ENCODE results near the gene CHD2. TPM values are rescaled to one million over a fixed set of nuclear protein-coding genes. Genes with fewer than 3 reads are reported as not detected.
A peak's percentile ranks its signal among the peaks of the same experiment; 100 is the strongest.
"Not testable (repeated sequence)": the region's sequence is repeated elsewhere in the genome, so short reads cannot be mapped to it uniquely, and the experiment has no call there.

The CHD2 gene
- total RNA-seq, 1 experiment from 2014 or later = 101 TPM

- Mint-ChIP-seq H3K36me3 (peaks cover 15% of the 10 kb centered on the region), H3K27me3 (ENCODE audit: low read depth) (no peaks in the 10 kb centered on the region), H3K4me1 (peaks cover 87% of the 10 kb centered on the region), H3K4me3 (peak overlapping the region; percentile 29; the same call in 1 of the 2 replicates), H3K27ac (peak overlapping the region; percentile 89), H3K9me3 (no peaks in the 10 kb centered on the region)
- POLR2A ChIA-PET = interaction anchor here (0.5 to 1.2 kb wide), 4 partner anchors 11 to 254 kb away, joined by 3 to 5 read pairs (median 4); no protein-coding TSS in a partner anchor
- no peak for TF ChIP-seq ZNF263 (CRISPR knock-in tag; IDR thresholded peaks at IDR 0.05; ENCODE audit: low read depth)
- no peak for TF ChIP-seq CREB1 (CRISPR knock-in tag; IDR thresholded peaks at IDR 0.05)
- no peak for TF ChIP-seq MXD4 (CRISPR knock-in tag; IDR thresholded peaks at IDR 0.05; ENCODE audit: borderline replicate concordance)
- TF ChIP-seq, protein P1, sequence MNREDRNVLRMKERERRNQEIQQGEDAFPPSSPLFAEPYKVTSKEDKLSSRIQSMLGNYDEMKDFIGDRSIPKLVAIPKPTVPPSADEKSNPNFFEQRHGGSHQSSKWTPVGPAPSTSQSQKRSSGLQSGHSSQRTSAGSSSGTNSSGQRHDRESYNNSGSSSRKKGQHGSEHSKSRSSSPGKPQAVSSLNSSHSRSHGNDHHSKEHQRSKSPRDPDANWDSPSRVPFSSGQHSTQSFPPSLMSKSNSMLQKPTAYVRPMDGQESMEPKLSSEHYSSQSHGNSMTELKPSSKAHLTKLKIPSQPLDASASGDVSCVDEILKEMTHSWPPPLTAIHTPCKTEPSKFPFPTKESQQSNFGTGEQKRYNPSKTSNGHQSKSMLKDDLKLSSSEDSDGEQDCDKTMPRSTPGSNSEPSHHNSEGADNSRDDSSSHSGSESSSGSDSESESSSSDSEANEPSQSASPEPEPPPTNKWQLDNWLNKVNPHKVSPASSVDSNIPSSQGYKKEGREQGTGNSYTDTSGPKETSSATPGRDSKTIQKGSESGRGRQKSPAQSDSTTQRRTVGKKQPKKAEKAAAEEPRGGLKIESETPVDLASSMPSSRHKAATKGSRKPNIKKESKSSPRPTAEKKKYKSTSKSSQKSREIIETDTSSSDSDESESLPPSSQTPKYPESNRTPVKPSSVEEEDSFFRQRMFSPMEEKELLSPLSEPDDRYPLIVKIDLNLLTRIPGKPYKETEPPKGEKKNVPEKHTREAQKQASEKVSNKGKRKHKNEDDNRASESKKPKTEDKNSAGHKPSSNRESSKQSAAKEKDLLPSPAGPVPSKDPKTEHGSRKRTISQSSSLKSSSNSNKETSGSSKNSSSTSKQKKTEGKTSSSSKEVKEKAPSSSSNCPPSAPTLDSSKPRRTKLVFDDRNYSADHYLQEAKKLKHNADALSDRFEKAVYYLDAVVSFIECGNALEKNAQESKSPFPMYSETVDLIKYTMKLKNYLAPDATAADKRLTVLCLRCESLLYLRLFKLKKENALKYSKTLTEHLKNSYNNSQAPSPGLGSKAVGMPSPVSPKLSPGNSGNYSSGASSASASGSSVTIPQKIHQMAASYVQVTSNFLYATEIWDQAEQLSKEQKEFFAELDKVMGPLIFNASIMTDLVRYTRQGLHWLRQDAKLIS (CRISPR knock-in tag; IDR thresholded peaks at IDR 0.05; ENCODE audit: borderline replicate concordance) = no peak
- TF ChIP-seq, protein P2, sequence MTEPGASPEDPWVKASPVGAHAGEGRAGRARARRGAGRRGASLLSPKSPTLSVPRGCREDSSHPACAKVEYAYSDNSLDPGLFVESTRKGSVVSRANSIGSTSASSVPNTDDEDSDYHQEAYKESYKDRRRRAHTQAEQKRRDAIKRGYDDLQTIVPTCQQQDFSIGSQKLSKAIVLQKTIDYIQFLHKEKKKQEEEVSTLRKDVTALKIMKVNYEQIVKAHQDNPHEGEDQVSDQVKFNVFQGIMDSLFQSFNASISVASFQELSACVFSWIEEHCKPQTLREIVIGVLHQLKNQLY (CRISPR knock-in tag; IDR thresholded peaks at IDR 0.05) = no peak
- TF ChIP-seq IRF2 (CRISPR knock-in tag; IDR thresholded peaks at IDR 0.05; ENCODE audit: borderline replicate concordance, low read depth) = no peak
- no peak for TF ChIP-seq OVOL2 (CRISPR knock-in tag; IDR thresholded peaks at IDR 0.05; ENCODE audit: borderline replicate concordance)
- TF ChIP-seq ZNF138 (CRISPR knock-in tag; conservative IDR thresholded peaks at IDR 0.05) = no peak
- TF ChIP-seq CDX4 (CRISPR knock-in tag; IDR thresholded peaks at IDR 0.05; ENCODE audit: borderline replicate concordance) = no peak
- CTCF ChIA-PET = interaction anchor here (0.7 to 3.8 kb wide), 11 partner anchors 11 to 1103 kb away, joined by 3 to 17 read pairs (median 6); no protein-coding TSS in a partner anchor
- DNase-seq (ENCODE audit: low spot score) = no peak
- no peak for ATAC-seq
These were observed 160.5 kb downstream of the CHD2 start for GRCh38 chr15:93060336-93061248.

DNA sequence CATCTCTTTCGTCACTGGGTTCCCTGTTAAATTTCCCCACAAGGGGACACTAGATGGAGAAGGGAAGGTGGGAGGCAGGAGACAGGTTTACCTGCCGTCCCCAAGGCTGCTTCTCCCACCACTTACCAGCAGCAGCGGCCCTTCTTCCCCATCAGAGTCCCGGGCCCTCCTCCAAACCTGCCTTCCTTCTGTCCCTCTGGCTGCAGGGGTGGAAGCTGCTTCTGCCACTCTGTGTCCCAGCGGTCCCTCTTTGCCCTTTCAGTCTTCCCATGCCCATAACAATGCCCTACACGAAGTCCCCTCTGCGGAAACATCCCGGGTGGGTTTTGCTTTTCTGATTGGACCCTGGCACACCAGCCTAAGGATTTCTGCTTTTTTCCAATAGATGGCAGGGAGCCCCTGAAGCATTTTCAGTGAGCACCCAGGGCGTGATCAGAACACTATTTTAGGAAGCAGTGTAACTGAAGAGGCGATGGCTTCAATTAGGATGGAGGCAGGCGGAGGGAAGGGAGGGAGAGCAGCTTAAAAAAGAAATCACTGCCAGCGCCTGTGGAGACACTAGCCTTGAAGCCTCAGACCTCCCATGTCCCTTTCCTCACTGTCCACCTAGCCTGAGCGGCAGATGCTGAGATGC lies 162.6 kb downstream of the CHD2 start:
- POLR2A ChIA-PET; H3K27me3 Mint-ChIP-seq (ENCODE audit: low read depth); H3K9me3 Mint-ChIP-seq; DNase-seq (ENCODE audit: low spot score): not testable (repeated sequence)
- peak overlapping the region; percentile 100 for H3K27ac Mint-ChIP-seq
- H3K36me3 Mint-ChIP-seq = peaks cover 12% of the 10 kb centered on the region
- peaks cover 85% of the 10 kb centered on the region for H3K4me1 Mint-ChIP-seq
- peak; percentile 2; the same call in 1 of the 2 replicates for ATAC-seq
- CTCF ChIA-PET = interaction anchor here (1.6 kb wide), 1 partner anchor 117 kb away, joined by 3 read pairs; no protein-coding TSS in a partner anchor
- H3K4me3 Mint-ChIP-seq = peak overlapping the region; percentile 64

DNA sequence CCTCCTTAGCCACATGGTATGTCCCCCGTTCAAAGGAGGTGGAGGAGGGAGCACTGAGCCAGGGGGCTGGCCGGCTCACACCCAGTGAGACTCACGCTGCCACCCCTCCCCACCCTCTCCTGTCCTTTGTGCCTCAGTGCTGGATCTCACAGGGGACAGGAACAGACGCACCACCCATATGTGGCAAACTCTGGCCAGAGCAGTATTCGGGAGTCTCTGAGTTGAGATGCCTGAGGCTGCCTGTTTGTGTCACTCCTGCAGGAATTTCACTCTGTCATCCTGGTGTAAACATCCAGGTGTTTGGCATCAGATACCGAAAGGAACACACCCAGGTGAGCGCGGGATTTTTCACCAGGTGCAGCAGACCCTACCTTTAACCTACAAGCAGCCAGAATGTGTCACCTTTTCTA lies 163.1 kb downstream of the CHD2 start:
- Mint-ChIP-seq H3K4me1 (peaks cover 83% of the 10 kb centered on the region), H3K27me3 (ENCODE audit: low read depth) (no peaks in the 10 kb centered on the region), H3K4me3 (peak overlapping the region; percentile 38), H3K27ac (peak overlapping the region; percentile 100), H3K9me3 (no peaks in the 10 kb centered on the region), H3K36me3 (peaks cover 11% of the 10 kb centered on the region)
- POLR2A ChIA-PET = no interaction called here
- ATAC-seq (no peak), DNase-seq (ENCODE audit: low spot score) (no peak)
- no peak for TF ChIP-seq IRF2 (CRISPR knock-in tag; IDR thresholded peaks at IDR 0.05; ENCODE audit: borderline replicate concordance, low read depth)
- TF ChIP-seq MXD4 (CRISPR knock-in tag; IDR thresholded peaks at IDR 0.05; ENCODE audit: borderline replicate concordance) = no peak
- no peak for TF ChIP-seq JUN (CRISPR knock-in tag; IDR thresholded peaks at IDR 0.05)
- CTCF ChIA-PET = interaction anchor here (1.3 kb wide), 1 partner anchor 25 kb away, joined by 4 read pairs; no protein-coding TSS in a partner anchor

Data from WTC11 (cell line).